Natural killer cell (primary cell): Measurements from ENCODE around the gene RUNX1. TPM values are rescaled to one million over a fixed set of nuclear protein-coding genes. Genes with fewer than 3 reads are reported as not detected.

ENCODE experiments used
- ATAC-seq, 3 donors: fragments of 150-1000 bp in 2 of 3; fragments of 200-7000 bp in 1 of 3; cut with Tn5 transposase; 1 replicate in 1 of 3; 2 replicates in 2 of 3; pipeline ENCODE4 v1.10.0; 2021; ENCODE audit warnings: mild to moderate bottlenecking in 2 of 3, moderate library complexity in 2 of 3
- DNase-seq, 2 donors: peaks; one replicate each; pipeline versions ENCODE4 v3.0.0 to v3.0.0-alpha.2; 2013 to 2021; ENCODE audit warnings: mixed read lengths in 1 of 2
- H3K27ac ChIP-seq: one replicate; pipeline ENCODE4 v1.5.1; 2013; ENCODE audit warnings: mild to moderate bottlenecking, low read length
- H3K27me3 ChIP-seq: one replicate; pipeline ENCODE4 v1.6.1; 2013; ENCODE audit warnings: low read length; ENCODE audit not compliant: control insufficient read depth, insufficient read depth
- H3K36me3 ChIP-seq: one replicate; pipeline ENCODE4 v1.6.1; 2013; ENCODE audit warnings: low read length; ENCODE audit not compliant: control insufficient read depth, insufficient read depth
- H3K4me1 ChIP-seq: one replicate; pipeline ENCODE4 v1.6.1; 2013; ENCODE audit warnings: low read length; ENCODE audit not compliant: control insufficient read depth, insufficient read depth
- H3K4me3 ChIP-seq: one replicate; pipeline ENCODE4 v1.5.1; 2013; ENCODE audit warnings: low read length
- H3K9me3 ChIP-seq: one replicate; pipeline ENCODE4 v1.6.1; 2013; ENCODE audit warnings: low read length; ENCODE audit not compliant: control insufficient read depth, insufficient read depth
- H3K27ac Mint-ChIP-seq, 2 donors: one replicate each; pipeline ENCODE4 v1.8.0; 2022; ENCODE audit warnings: mild to moderate bottlenecking in 2 of 2, mixed read lengths in 2 of 2, moderate library complexity in 1 of 2
- H3K27me3 Mint-ChIP-seq, 2 donors: one replicate each; pipeline ENCODE4 v1.8.0; 2022; ENCODE audit warnings: low read depth in 2 of 2, mixed read lengths in 2 of 2
- H3K36me3 Mint-ChIP-seq: one replicate; pipeline ENCODE4 v1.8.0; 2022; ENCODE audit warnings: mixed read lengths
- H3K4me1 Mint-ChIP-seq, 2 donors: one replicate each; pipeline ENCODE4 v1.8.0; 2022; ENCODE audit warnings: mixed read lengths in 2 of 2
- H3K4me3 Mint-ChIP-seq: one replicate; pipeline ENCODE4 v1.8.0; 2022; ENCODE audit warnings: mild to moderate bottlenecking, moderate library complexity, mixed read lengths
- H3K9me3 Mint-ChIP-seq, 2 donors: one replicate each; pipeline ENCODE4 v1.8.0; 2022; ENCODE audit warnings: mixed read lengths in 2 of 2
- WGBS: methylation state at CpG from one replicate; pipeline ENCODE4 v1.1.7; 2013; ENCODE audit warnings: missing lambda C conversion rate; ENCODE audit not compliant: insufficient coverage; 5-methylcytosine and 5-hydroxymethylcytosine counted together
- intact Hi-C: fragments of 100-400 bp; cut with micrococcal nuclease; formaldehyde crosslinking; loops from one replicate; pipeline ENCODE4 v1.14.2; 2022
- total RNA-seq, 4 donors: library from RNA; stranded (reverse); fragments of 120-200 nt in 1 of 4; gene quantifications; one replicate each; pipeline versions ENCODE4 v1.2.3 to v1.2.4, GENCODE V29; 2013 to 2022
- TF ChIP-seq, protein P1 (sequence below): fragments of 200-600 bp; IDR thresholded peaks from one replicate; pipeline ENCODE4 v1.8.0; 2022; ENCODE audit warnings: antibody characterized with exemption

Gene RUNX1
- total RNA-seq, 3 donors from 2014 or later (not counting 1 experiment from before 2014, with no cell fraction given): 62.1 to 171 (median 98.2) TPM

- H3K9me3 ChIP-seq: no peaks in the 10 kb centered on the region
- Mint-ChIP-seq H3K9me3 (no peaks in the 10 kb centered on the region), H3K27ac (peak overlapping the region in 1 of 2 donors; percentile 57), H3K4me1 (peaks cover 36 to 38% of the 10 kb centered on the region in 2 donors), H3K36me3 (peaks cover 7% of the 10 kb centered on the region), H3K27me3 (no peaks in the 10 kb centered on the region), H3K4me3 (no peak overlapping the region)
- H3K4me3 ChIP-seq: no peak overlapping the region
- TF ChIP-seq, protein P1, sequence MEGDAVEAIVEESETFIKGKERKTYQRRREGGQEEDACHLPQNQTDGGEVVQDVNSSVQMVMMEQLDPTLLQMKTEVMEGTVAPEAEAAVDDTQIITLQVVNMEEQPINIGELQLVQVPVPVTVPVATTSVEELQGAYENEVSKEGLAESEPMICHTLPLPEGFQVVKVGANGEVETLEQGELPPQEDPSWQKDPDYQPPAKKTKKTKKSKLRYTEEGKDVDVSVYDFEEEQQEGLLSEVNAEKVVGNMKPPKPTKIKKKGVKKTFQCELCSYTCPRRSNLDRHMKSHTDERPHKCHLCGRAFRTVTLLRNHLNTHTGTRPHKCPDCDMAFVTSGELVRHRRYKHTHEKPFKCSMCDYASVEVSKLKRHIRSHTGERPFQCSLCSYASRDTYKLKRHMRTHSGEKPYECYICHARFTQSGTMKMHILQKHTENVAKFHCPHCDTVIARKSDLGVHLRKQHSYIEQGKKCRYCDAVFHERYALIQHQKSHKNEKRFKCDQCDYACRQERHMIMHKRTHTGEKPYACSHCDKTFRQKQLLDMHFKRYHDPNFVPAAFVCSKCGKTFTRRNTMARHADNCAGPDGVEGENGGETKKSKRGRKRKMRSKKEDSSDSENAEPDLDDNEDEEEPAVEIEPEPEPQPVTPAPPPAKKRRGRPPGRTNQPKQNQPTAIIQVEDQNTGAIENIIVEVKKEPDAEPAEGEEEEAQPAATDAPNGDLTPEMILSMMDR: no peak
- peaks cover 30% of the 10 kb centered on the region for H3K36me3 ChIP-seq
- peaks cover 24% of the 10 kb centered on the region for H3K4me1 ChIP-seq
- WGBS: 95% methylated on average over 11 of the region's 11 CpGs
- intact Hi-C loops: no loop called here
- ATAC-seq: no peak
- DNase-seq: no peak
- no peak overlapping the region for H3K27ac ChIP-seq
- H3K27me3 ChIP-seq: no peaks in the 10 kb centered on the region
These were observed 202.4 kb downstream of the RUNX1 start for GRCh38 chr21:34846601-34847112.

DNA sequence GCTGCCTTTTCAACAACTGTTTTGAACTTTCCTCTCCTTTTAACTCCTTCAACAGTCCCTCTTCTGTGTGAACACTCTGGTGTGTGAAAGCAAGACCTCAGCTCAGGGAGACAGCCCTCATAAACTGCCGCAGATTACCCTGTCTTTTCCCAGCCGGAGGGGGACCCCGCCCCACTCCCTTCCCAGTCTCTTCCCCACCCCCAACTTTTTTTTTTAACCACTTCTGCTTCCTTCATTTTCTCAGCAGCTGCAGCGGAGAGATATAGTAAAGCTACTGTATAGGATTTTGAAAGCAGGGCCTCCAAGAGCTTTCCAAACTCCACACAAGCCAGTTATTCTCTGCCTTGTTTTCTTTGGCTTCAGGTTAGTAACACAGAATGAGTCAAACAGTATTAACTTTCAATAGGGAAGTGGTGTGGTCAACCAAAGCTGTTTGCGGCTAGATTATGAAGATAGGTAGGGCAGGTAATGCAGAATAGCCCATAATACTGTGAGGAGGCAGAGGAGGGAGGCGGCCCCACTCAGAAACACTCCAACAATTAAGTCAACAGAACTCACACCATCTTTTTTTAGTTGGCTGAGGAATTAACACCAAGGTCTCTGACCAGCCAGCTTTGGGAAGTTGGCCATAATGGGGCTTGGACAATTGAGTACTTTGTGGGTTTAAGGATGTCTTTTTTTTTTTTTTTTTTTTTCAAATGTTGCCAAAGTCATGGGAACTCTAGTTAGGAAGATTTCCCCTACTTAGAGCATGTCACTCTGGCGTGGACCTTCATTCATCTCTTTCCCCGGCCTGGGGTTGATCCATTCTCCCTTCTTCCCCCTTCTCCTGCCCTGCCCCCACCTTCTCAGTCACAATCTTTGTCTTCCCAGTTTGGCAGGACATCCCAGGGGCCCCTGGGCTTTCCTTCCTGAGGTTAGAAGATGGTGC, 203.3 kb downstream of the RUNX1 start:
- ATAC-seq (peak; percentile 42 to 66 (median 53)), DNase-seq (peak in 1 of 2 donors; percentile 58)
- H3K36me3 ChIP-seq: peaks cover 28% of the 10 kb centered on the region
- 83% methylated on average over 4 of the region's 8 CpGs for WGBS
- intact Hi-C loops: no loop called here
- no peak overlapping the region for H3K27ac ChIP-seq
- H3K27me3 Mint-ChIP-seq: no peaks in the 10 kb centered on the region
- peaks cover 36 to 43% of the 10 kb centered on the region in 2 donors for H3K4me1 Mint-ChIP-seq
- H3K36me3 Mint-ChIP-seq: no peaks in the 10 kb centered on the region
- peak overlapping the region; percentile 15 to 57 for H3K27ac Mint-ChIP-seq
- H3K4me3 ChIP-seq: no peak overlapping the region
- TF ChIP-seq, protein P1: no peak
- no peaks in the 10 kb centered on the region for H3K9me3 Mint-ChIP-seq
- H3K27me3 ChIP-seq: no peaks in the 10 kb centered on the region
- peak overlapping the region; percentile 38 for H3K4me3 Mint-ChIP-seq
- H3K4me1 ChIP-seq: peaks cover 24% of the 10 kb centered on the region
- no peaks in the 10 kb centered on the region for H3K9me3 ChIP-seq

GRCh38 chr21:34844924-34845238, 204.2 kb downstream of the RUNX1 start:
- Histone ChIP-seq H3K4me3 (no peak overlapping the region), H3K36me3 (peaks cover 27% of the 10 kb centered on the region), H3K4me1 (peaks cover 24% of the 10 kb centered on the region), H3K9me3 (no peaks in the 10 kb centered on the region), H3K27me3 (no peaks in the 10 kb centered on the region), H3K27ac (no peak overlapping the region)
- ATAC-seq: peak in 2 of 3 donors; percentile 12 to 23
- intact Hi-C loops: no loop called here
- Mint-ChIP-seq H3K4me3 (no peak overlapping the region), H3K27ac (peak overlapping the region in 1 of 2 donors; percentile 57), H3K27me3 (no peaks in the 10 kb centered on the region), H3K4me1 (peaks cover 44 to 52% of the 10 kb centered on the region in 2 donors), H3K9me3 (no peaks in the 10 kb centered on the region), H3K36me3 (no peaks in the 10 kb centered on the region)
- no peak for DNase-seq
- TF ChIP-seq, protein P1: no peak
- WGBS: 91% methylated on average over 4 of the region's 4 CpGs
